ENCODE measurements around the gene AGFG1. TPM values are rescaled to one million over a fixed set of nuclear protein-coding genes. Genes with fewer than 3 reads are reported as not detected.
"Not testable (repeated sequence)": the region's sequence is repeated elsewhere in the genome, so short reads cannot be mapped to it uniquely, and the experiment has no call there.

The AGFG1 gene
- total RNA-seq, 1 experiment from 2014 or later: 72.5 TPM

GRCh38 chr2:227517724-227518123 is 45.8 kb downstream of the AGFG1 start (continued):
- no peak for TF ChIP-seq TCF7L2 (IDR thresholded peaks at IDR 0.05; ENCODE audit: borderline replicate concordance, extremely low read depth, insufficient read depth, insufficient read length)
- TF ChIP-seq ELF1 (IDR thresholded peaks at IDR 0.05; ENCODE audit: borderline replicate concordance, low read depth): no peak
- no peak for TF ChIP-seq POLR2A (IDR thresholded peaks at IDR 0.05; ENCODE audit: borderline replicate concordance, extremely low read depth, insufficient read depth, insufficient read length)
- no peak for TF ChIP-seq YY1 (IDR thresholded peaks at IDR 0.05; ENCODE audit: extremely low read depth, insufficient replicate concordance, low read depth, low read length)
- TF ChIP-seq JUND (IDR thresholded peaks at IDR 0.05): no peak
- no peak for TF ChIP-seq SIN3A (IDR thresholded peaks at IDR 0.05; ENCODE audit: low read depth)
- no peak for TF ChIP-seq EZH2phosphoT487 (IDR thresholded peaks at IDR 0.05; ENCODE audit: borderline replicate concordance)
- TF ChIP-seq CEBPB (IDR thresholded peaks at IDR 0.05; ENCODE audit: low read depth): no peak
- no peak for TF ChIP-seq FOSL1 (IDR thresholded peaks at IDR 0.05; ENCODE audit: low read depth)

- H3K9ac ChIP-seq (ENCODE audit: low read length); H3K4me2 ChIP-seq (ENCODE audit: low read length); DNase-seq (ENCODE audit: low read depth, low spot score); H3K27ac ChIP-seq (ENCODE audit: low read depth, low read length); POLR2A ChIA-PET; RAD21 ChIA-PET (ENCODE audit: low non-redundant PET in 1 of 2, low total read pairs in 2 of 2, uncharacterized antibody in 2 of 2, unreplicated experiment in 2 of 2); H3K4me3 ChIP-seq (replicated peaks in 1 of 2; ENCODE audit: low read depth in 1 of 2, low read length in 2 of 2); H3K9me3 ChIP-seq (ENCODE audit: control insufficient read depth in 1 of 2, insufficient read depth in 1 of 2, low read depth in 1 of 2, low read length in 2 of 2); H3K36me3 ChIP-seq (ENCODE audit: control insufficient read depth in 1 of 2, insufficient read depth in 2 of 2, low read length in 2 of 2); intact Hi-C loops (cut with micrococcal nuclease); H4K20me1 ChIP-seq (ENCODE audit: insufficient read depth); H3K9me2 ChIP-seq (ENCODE audit: insufficient read depth); BruUV-seq (replicated peaks); H2AFZ ChIP-seq (ENCODE audit: low read depth, low read length, poor library complexity, severe bottlenecking); H3K27me3 ChIP-seq (ENCODE audit: insufficient read depth, low read length): not testable (repeated sequence)
- CTCF ChIA-PET: interaction anchor here (0.7 kb wide), 1 partner anchor 1922 kb away, joined by 3 read pairs; no protein-coding TSS in a partner anchor
- ATAC-seq: peak; percentile 17; the same call in 1 of the 2 replicates
- Histone ChIP-seq H3K79me2 (ENCODE audit: insufficient read depth, low read length) (peaks cover 96% of the 10 kb centered on the region), H3K4me1 (ENCODE audit: control insufficient read depth in 1 of 2, insufficient read depth in 2 of 2, low read length in 2 of 2) (peaks cover 2 to 18% of the 10 kb centered on the region in 2 experiments; a peak in 3 of 4 replicates)
Observed at GRCh38 chr2:227518278-227518865, 46.4 kb downstream of the AGFG1 start.

GRCh38 chr2:227521178-227521577 is 49.2 kb downstream of the AGFG1 start:
- H3K4me2 ChIP-seq (ENCODE audit: low read length); ATAC-seq; H3K9me3 ChIP-seq (ENCODE audit: control insufficient read depth in 1 of 2, insufficient read depth in 1 of 2, low read depth in 1 of 2, low read length in 2 of 2); H2AFZ ChIP-seq (ENCODE audit: low read depth, low read length, poor library complexity, severe bottlenecking); RAD21 ChIA-PET (ENCODE audit: low non-redundant PET in 1 of 2, low total read pairs in 2 of 2, uncharacterized antibody in 2 of 2, unreplicated experiment in 2 of 2); BruUV-seq (replicated peaks); H3K9ac ChIP-seq (ENCODE audit: low read length); POLR2A ChIA-PET; CTCF ChIA-PET; DNase-seq (ENCODE audit: low read depth, low spot score); H3K4me3 ChIP-seq (replicated peaks in 1 of 2; ENCODE audit: low read depth in 1 of 2, low read length in 2 of 2); H3K27ac ChIP-seq (ENCODE audit: low read depth, low read length); H3K9me2 ChIP-seq (ENCODE audit: insufficient read depth); intact Hi-C loops (cut with micrococcal nuclease); H3K27me3 ChIP-seq (ENCODE audit: insufficient read depth, low read length): not testable (repeated sequence)
- Histone ChIP-seq H3K4me1 (ENCODE audit: control insufficient read depth in 1 of 2, insufficient read depth in 2 of 2, low read length in 2 of 2) (peaks cover 2 to 18% of the 10 kb centered on the region in 2 experiments; a peak in 3 of 4 replicates), H3K79me2 (ENCODE audit: insufficient read depth, low read length) (peaks cover 80% of the 10 kb centered on the region), H3K36me3 (ENCODE audit: control insufficient read depth in 1 of 2, insufficient read depth in 2 of 2, low read length in 2 of 2) (peaks cover 7 to 11% of the 10 kb centered on the region in 2 experiments; a peak in 3 of 4 replicates), H4K20me1 (ENCODE audit: insufficient read depth) (peaks cover 13% of the 10 kb centered on the region; the same call in 1 of the 2 replicates)

Data from HCT116 (cell line).